Measurements from ENCODE around the gene ARFIP1.

Gene ARFIP1

DNA sequence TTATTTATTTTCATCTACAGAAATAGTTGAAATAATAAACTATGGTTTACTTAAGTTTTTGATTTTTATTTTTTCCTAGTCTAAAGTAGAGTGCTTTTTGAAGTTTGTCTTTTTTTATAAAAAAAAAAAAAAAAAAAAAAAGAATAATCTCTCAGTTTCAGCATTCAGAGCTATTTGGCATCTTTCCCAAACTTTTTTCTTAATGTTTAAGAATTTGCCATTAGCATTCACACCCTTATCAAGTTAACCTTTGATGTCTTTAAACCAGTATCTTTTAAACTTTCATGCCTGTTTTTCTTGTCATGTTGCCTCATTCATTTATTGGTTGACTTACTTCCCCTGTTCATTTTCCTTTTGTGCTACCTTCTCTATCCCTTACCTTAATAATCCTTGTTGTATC lies 95.5 kb downstream of the ARFIP1 start:
- DNase-seq (ENCODE audit: low read depth, low spot score) = no peak
- no peak overlapping the region for H3K9ac ChIP-seq (ENCODE audit: insufficient read length, low read depth)

DNA sequence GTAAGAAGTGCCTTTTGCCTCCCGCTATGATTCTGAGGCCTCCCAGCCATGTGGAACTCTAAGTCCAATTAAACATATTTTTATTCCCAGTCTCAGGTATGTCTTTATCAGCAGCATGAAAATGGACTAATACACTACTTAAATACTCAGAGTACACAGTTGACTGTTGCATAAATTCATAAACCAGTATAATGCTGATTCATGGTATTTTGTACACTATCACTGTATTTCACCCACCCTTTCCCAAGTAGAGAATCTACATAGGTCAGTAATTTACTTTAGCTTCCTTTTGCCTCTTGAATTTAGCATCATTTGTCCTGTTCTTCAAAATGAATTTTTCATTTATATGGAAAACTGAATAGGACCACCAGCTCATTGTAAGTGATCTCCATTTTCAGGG lies 98.1 kb downstream of the ARFIP1 start:
- H3K27me3 ChIP-seq (ENCODE audit: insufficient read depth, insufficient read length) = no peaks in the 10 kb centered on the region
- no peak for DNase-seq (ENCODE audit: low read depth, low spot score)
- no peak overlapping the region for H3K9ac ChIP-seq (ENCODE audit: insufficient read length, low read depth)
- H3K4me3 ChIP-seq (ENCODE audit: insufficient read length, low read depth) = no peak overlapping the region
- no peaks in the 10 kb centered on the region for H3K4me1 ChIP-seq (ENCODE audit: insufficient read depth, insufficient read length)
- H3K9me3 ChIP-seq (ENCODE audit: insufficient read depth, low read length) = peaks cover 20% of the 10 kb centered on the region; the same call in 1 of the 2 replicates
- H3K36me3 ChIP-seq (ENCODE audit: insufficient read depth, insufficient read length, low read length) = peaks cover 20% of the 10 kb centered on the region
- TF ChIP-seq ZNF274 (IDR thresholded peaks at IDR 0.05; ENCODE audit: low read depth, low read length) (no peak), SUZ12 (IDR thresholded peaks at IDR 0.05; ENCODE audit: extremely low read depth, insufficient read depth, insufficient read length) (no peak), YY1 (IDR thresholded peaks at IDR 0.05; ENCODE audit: insufficient read depth, insufficient read length) (no peak)

More for the DNA sequence above, 95.5 kb downstream of the ARFIP1 start:
- Histone ChIP-seq H3K4me3 (ENCODE audit: insufficient read length, low read depth) (no peak overlapping the region), H3K36me3 (ENCODE audit: insufficient read depth, insufficient read length, low read length) (peaks cover 13% of the 10 kb centered on the region), H3K9me3 (ENCODE audit: insufficient read depth, low read length) (peaks cover 20% of the 10 kb centered on the region; the same call in 1 of the 2 replicates), H3K27me3 (ENCODE audit: insufficient read depth, insufficient read length) (no peaks in the 10 kb centered on the region), H3K4me1 (ENCODE audit: insufficient read depth, insufficient read length) (no peaks in the 10 kb centered on the region)
- TF ChIP-seq YY1 (IDR thresholded peaks at IDR 0.05; ENCODE audit: insufficient read depth, insufficient read length) (no peak), ZNF274 (IDR thresholded peaks at IDR 0.05; ENCODE audit: low read depth, low read length) (no peak), SUZ12 (IDR thresholded peaks at IDR 0.05; ENCODE audit: extremely low read depth, insufficient read depth, insufficient read length) (no peak)

DNA sequence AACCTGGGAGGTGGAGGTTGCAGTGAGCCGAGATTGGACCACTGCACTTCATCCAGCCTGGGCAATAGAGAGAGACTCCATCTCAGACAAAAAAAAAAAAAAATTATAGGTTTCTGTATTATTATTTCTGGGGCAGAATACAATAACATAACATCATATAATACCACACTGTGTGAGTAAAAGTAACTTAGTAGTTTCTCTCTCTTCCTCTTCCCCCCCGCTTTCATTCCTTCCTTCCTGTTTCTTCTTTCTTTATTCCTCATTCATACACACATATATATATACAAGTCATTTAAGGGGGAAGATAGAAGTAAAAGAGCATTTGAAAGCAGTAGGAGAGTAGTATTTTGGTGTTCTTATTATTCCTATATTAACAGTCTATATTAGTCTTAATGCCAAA lies 100.5 kb downstream of the ARFIP1 start:
- Histone ChIP-seq H3K9ac (ENCODE audit: insufficient read length, low read depth) (no peak overlapping the region), H3K4me1 (ENCODE audit: insufficient read depth, insufficient read length) (no peaks in the 10 kb centered on the region), H3K9me3 (ENCODE audit: insufficient read depth, low read length) (peaks cover 20% of the 10 kb centered on the region; the same call in 1 of the 2 replicates), H3K27me3 (ENCODE audit: insufficient read depth, insufficient read length) (no peaks in the 10 kb centered on the region), H3K4me3 (ENCODE audit: insufficient read length, low read depth) (no peak overlapping the region), H3K36me3 (ENCODE audit: insufficient read depth, insufficient read length, low read length) (peaks cover 17% of the 10 kb centered on the region)
- no peak for DNase-seq (ENCODE audit: low read depth, low spot score)
- TF ChIP-seq SUZ12 (IDR thresholded peaks at IDR 0.05; ENCODE audit: extremely low read depth, insufficient read depth, insufficient read length) = no peak
- no peak for TF ChIP-seq ZNF274 (IDR thresholded peaks at IDR 0.05; ENCODE audit: low read depth, low read length)
- TF ChIP-seq YY1 (IDR thresholded peaks at IDR 0.05; ENCODE audit: insufficient read depth, insufficient read length) = no peak

DNA sequence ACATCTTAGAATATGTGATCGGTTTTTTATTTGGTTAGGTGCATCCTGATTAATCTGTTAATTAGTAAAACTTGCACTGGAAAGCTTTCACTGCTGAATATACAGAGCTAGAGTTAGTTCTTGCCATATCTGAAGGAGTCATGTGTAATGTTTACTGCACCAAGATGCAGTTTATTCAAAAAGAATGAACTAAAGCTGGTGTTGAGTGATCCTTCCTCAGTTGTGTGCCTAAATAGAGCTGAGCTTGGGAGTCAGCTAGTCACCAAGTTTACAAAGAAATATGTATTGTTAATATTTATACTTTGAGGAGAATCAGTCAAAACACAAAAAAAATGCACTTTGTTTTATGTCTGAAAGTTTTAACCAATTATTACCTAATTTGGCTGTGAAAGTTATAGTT lies 102.2 kb downstream of the ARFIP1 start:
- Histone ChIP-seq H3K9me3 (ENCODE audit: insufficient read depth, low read length) (peaks cover 6% of the 10 kb centered on the region; the same call in 1 of the 2 replicates), H3K4me1 (ENCODE audit: insufficient read depth, insufficient read length) (no peaks in the 10 kb centered on the region), H3K36me3 (ENCODE audit: insufficient read depth, insufficient read length, low read length) (peaks cover 15% of the 10 kb centered on the region), H3K4me3 (ENCODE audit: insufficient read length, low read depth) (no peak overlapping the region), H3K9ac (ENCODE audit: insufficient read length, low read depth) (no peak overlapping the region), H3K27me3 (ENCODE audit: insufficient read depth, insufficient read length) (no peaks in the 10 kb centered on the region)
- TF ChIP-seq SUZ12 (IDR thresholded peaks at IDR 0.05; ENCODE audit: extremely low read depth, insufficient read depth, insufficient read length) = no peak
- no peak for TF ChIP-seq YY1 (IDR thresholded peaks at IDR 0.05; ENCODE audit: insufficient read depth, insufficient read length)
- no peak for TF ChIP-seq ZNF274 (IDR thresholded peaks at IDR 0.05; ENCODE audit: low read depth, low read length)
- no peak for DNase-seq (ENCODE audit: low read depth, low spot score)

DNA sequence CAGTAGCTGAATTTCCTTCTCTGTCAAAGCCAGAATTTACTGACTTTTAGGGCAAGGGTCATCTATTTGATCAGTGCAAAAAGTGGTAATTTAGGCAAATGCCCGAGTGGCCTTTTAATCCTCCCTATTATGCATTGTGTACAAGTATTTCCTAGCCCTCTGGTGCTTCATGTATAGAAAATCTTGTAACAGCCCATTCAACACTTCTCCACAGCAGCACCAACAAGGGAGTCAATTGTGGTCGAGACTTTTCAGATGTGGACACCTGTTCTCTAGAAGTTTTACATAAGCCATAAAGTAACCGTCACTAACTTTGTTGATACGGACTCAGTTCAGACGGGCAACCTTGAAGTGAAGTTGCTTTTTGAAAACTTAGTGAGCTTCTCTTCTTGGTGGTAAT lies 105.4 kb downstream of the ARFIP1 start:
- Histone ChIP-seq H3K36me3 (ENCODE audit: insufficient read depth, insufficient read length, low read length) (peaks cover 19% of the 10 kb centered on the region), H3K9ac (ENCODE audit: insufficient read length, low read depth) (no peak overlapping the region), H3K4me1 (ENCODE audit: insufficient read depth, insufficient read length) (no peaks in the 10 kb centered on the region), H3K9me3 (ENCODE audit: insufficient read depth, low read length) (no peaks in the 10 kb centered on the region), H3K4me3 (ENCODE audit: insufficient read length, low read depth) (no peak overlapping the region), H3K27me3 (ENCODE audit: insufficient read depth, insufficient read length) (no peaks in the 10 kb centered on the region)
- no peak for DNase-seq (ENCODE audit: low read depth, low spot score)
- TF ChIP-seq SUZ12 (IDR thresholded peaks at IDR 0.05; ENCODE audit: extremely low read depth, insufficient read depth, insufficient read length) (no peak), ZNF274 (IDR thresholded peaks at IDR 0.05; ENCODE audit: low read depth, low read length) (no peak), YY1 (IDR thresholded peaks at IDR 0.05; ENCODE audit: insufficient read depth, insufficient read length) (no peak)

DNA sequence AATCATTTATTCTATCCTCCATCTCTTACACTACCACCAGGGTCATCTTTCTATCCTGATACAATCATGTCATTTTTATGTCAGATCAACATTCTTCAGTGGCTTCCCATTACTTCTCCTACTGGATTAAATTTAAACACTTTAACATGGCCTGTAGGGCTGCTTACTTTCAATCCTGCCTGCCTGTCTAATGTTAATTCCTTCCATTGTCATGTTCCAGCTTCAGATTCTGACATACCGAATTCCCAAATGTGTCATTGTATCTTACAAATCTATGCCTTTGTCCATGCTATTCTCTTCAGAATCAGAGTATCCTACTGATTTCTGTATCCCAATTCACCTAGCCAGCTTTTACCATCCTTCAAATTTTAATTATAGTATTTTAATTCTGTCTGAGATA lies 106.4 kb downstream of the ARFIP1 start:
- Histone ChIP-seq H3K36me3 (ENCODE audit: insufficient read depth, insufficient read length, low read length) (peaks cover 23% of the 10 kb centered on the region), H3K4me3 (ENCODE audit: insufficient read length, low read depth) (no peak overlapping the region), H3K4me1 (ENCODE audit: insufficient read depth, insufficient read length) (no peaks in the 10 kb centered on the region), H3K27me3 (ENCODE audit: insufficient read depth, insufficient read length) (no peaks in the 10 kb centered on the region), H3K9ac (ENCODE audit: insufficient read length, low read depth) (no peak overlapping the region), H3K9me3 (ENCODE audit: insufficient read depth, low read length) (no peaks in the 10 kb centered on the region)
- DNase-seq (ENCODE audit: low read depth, low spot score) = no peak
- no peak for TF ChIP-seq SUZ12 (IDR thresholded peaks at IDR 0.05; ENCODE audit: extremely low read depth, insufficient read depth, insufficient read length)
- no peak for TF ChIP-seq YY1 (IDR thresholded peaks at IDR 0.05; ENCODE audit: insufficient read depth, insufficient read length)
- no peak for TF ChIP-seq ZNF274 (IDR thresholded peaks at IDR 0.05; ENCODE audit: low read depth, low read length)

DNA sequence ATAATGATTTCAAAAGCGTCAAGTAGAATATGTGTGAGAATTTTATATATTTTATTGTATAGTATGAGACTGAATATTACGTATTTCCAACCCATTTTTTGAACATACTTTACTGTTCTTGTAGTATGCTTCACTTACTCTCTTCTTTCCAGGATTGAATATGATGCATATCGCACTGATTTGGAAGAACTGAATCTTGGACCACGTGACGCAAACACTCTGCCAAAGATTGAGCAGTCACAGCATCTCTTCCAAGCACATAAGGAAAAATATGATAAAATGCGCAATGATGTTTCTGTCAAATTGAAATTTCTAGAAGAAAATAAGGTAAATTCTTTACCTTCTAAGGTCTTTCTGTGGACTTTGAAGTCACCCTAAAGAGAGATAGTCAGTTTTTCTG lies 108.2 kb downstream of the ARFIP1 start:
- Histone ChIP-seq H3K9me3 (ENCODE audit: insufficient read depth, low read length) (no peaks in the 10 kb centered on the region), H3K4me1 (ENCODE audit: insufficient read depth, insufficient read length) (no peaks in the 10 kb centered on the region)

More for the DNA sequence above, 108.2 kb downstream of the ARFIP1 start:
- Histone ChIP-seq H3K4me3 (ENCODE audit: insufficient read length, low read depth) (no peak overlapping the region), H3K9ac (ENCODE audit: insufficient read length, low read depth) (no peak overlapping the region), H3K27me3 (ENCODE audit: insufficient read depth, insufficient read length) (no peaks in the 10 kb centered on the region), H3K36me3 (ENCODE audit: insufficient read depth, insufficient read length, low read length) (peaks cover 15% of the 10 kb centered on the region)
- no peak for DNase-seq (ENCODE audit: low read depth, low spot score)
- TF ChIP-seq ZNF274 (IDR thresholded peaks at IDR 0.05; ENCODE audit: low read depth, low read length) (no peak), YY1 (IDR thresholded peaks at IDR 0.05; ENCODE audit: insufficient read depth, insufficient read length) (no peak), SUZ12 (IDR thresholded peaks at IDR 0.05; ENCODE audit: extremely low read depth, insufficient read depth, insufficient read length) (no peak)
